HepG2 (cell line): ENCODE data around the gene PFN4. TPM values are rescaled to one million over a fixed set of nuclear protein-coding genes. Genes with fewer than 3 reads are reported as not detected.
A peak's percentile ranks its signal among the peaks of the same experiment; 100 is the strongest.

Experiments used
- FOXA3 ChIP-seq: IDR thresholded peaks from 2 replicates; pipeline ENCODE4 v1.6.1; 2016; ENCODE audit warnings: missing genetic modification reagents, missing compliant biosample characterization
- HNF4G ChIP-seq, 2 experiments: sonication (generic) in 1 of 2; formaldehyde crosslinking in 1 of 2; IDR thresholded peaks; 2 replicates each; pipeline versions ENCODE4 v1.4.0 to v1.6.1; 2011 to 2020; ENCODE audit warnings: borderline replicate concordance in 2 of 2, low read depth in 2 of 2, mild to moderate bottlenecking in 2 of 2, low read length in 1 of 2, missing genetic modification reagents in 1 of 2, moderate library complexity in 1 of 2
- MIXL1 ChIP-seq: IDR thresholded peaks from 2 replicates; pipeline ENCODE4 v1.6.1; 2016
- PCBP1 ChIP-seq: fragments of 200-400 bp; formaldehyde crosslinking; IDR thresholded peaks from 2 replicates; pipeline ENCODE4 v1.6.1; 2017; ENCODE audit warnings: mild to moderate bottlenecking, low read depth, low read length, borderline replicate concordance
- TSC22D2 ChIP-seq: sonication (generic); formaldehyde crosslinking; IDR thresholded peaks from 2 replicates; pipeline ENCODE4 v1.5.1; 2020; ENCODE audit warnings: missing genetic modification reagents, mild to moderate bottlenecking, borderline replicate concordance
- ZFP62 ChIP-seq: sonication (generic); formaldehyde crosslinking; IDR thresholded peaks from 2 replicates; pipeline ENCODE4 v1.4.0; 2020; ENCODE audit warnings: missing genetic modification reagents
- ZNF263 ChIP-seq: sonication (generic); formaldehyde crosslinking; IDR thresholded peaks from 2 replicates; pipeline ENCODE4 v1.4.0; 2020; ENCODE audit warnings: missing genetic modification reagents
- polyA plus RNA-seq, 8 experiments: library from polyadenylated mRNA; depleted of rRNA in 3 of 8; stranded (reverse) in 7 of 8; unstranded in 1 of 8; fragments of >200 nt; fragmentation: Illumina TruSeq in 4 of 8; extraction: Trizol in 4 of 8; gene quantifications; 2 replicates each; pipeline versions ENCODE4 v1.2.1 to v1.2.3, GENCODE V29; 2011 to 2016; ENCODE audit warnings: low read depth in 4 of 8, missing spikeins in 1 of 8, mixed read lengths in 1 of 8; ENCODE audit not compliant: insufficient read depth in 1 of 8
- total RNA-seq, 5 experiments: library from RNA; depleted of rRNA; stranded (reverse); fragments of >200 nt; fragmentation: Illumina TruSeq; extraction: Trizol; gene quantifications; 2 replicates each; pipeline ENCODE4 v1.2.3, GENCODE V29; 2016; ENCODE audit warnings: low read depth in 1 of 5
- TF ChIP-seq, protein P1 (sequence below): IDR thresholded peaks from 2 replicates; pipeline ENCODE4 v1.6.1; 2012; ENCODE audit warnings: low read depth, low read length, improper control_type of control experiment
- TF ChIP-seq, protein P2 (sequence below): sonication (generic); formaldehyde crosslinking; IDR thresholded peaks from 2 replicates; pipeline ENCODE4 v1.5.1; 2020; ENCODE audit warnings: mild to moderate bottlenecking, missing genetic modification reagents, borderline replicate concordance
- TF ChIP-seq, protein P3 (sequence below): sonication (generic); formaldehyde crosslinking; IDR thresholded peaks from 2 replicates; pipeline ENCODE4 v1.4.0; 2020; ENCODE audit warnings: mild to moderate bottlenecking, missing genetic modification reagents
- TF ChIP-seq, protein P4 (sequence below): sonication (generic); formaldehyde crosslinking; IDR thresholded peaks from 2 replicates; pipeline ENCODE4 v1.5.1; 2020; ENCODE audit warnings: mild to moderate bottlenecking, missing genetic modification reagents, borderline replicate concordance
- TF ChIP-seq, protein P5 (sequence below): sonication (generic); formaldehyde crosslinking; conservative IDR thresholded peaks from 2 replicates; pipeline ENCODE4 v1.4.0; 2020; ENCODE audit warnings: mild to moderate bottlenecking, missing genetic modification reagents, moderate library complexity

Gene PFN4
- total and polyA plus RNA-seq, 2 of the 13 experiments (the other 11 are each of a cell fraction or from before 2014, with no cell fraction given), result 0.12 to 0.20 TPM

DNA sequence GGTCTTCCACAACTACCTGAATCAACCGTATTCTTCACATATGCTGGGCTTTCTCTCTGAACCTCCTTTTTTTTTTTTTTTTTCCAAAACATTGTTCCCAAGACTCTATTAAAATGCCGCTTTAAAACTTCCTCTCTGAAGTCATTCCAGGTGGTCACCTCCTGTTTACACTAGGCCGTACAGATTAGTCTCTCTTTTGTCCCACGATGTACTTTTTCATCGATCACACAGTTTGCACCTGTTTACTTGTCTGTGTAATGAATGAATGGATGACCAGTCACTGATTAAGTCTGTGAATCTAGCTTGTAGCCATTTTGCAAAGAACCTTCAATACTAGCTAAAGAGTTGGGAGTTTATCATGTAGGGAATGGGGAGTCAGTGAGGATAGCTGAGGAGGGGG lies 35.0 kb upstream of the PFN4 start (continued):
- TF ChIP-seq, protein P1, sequence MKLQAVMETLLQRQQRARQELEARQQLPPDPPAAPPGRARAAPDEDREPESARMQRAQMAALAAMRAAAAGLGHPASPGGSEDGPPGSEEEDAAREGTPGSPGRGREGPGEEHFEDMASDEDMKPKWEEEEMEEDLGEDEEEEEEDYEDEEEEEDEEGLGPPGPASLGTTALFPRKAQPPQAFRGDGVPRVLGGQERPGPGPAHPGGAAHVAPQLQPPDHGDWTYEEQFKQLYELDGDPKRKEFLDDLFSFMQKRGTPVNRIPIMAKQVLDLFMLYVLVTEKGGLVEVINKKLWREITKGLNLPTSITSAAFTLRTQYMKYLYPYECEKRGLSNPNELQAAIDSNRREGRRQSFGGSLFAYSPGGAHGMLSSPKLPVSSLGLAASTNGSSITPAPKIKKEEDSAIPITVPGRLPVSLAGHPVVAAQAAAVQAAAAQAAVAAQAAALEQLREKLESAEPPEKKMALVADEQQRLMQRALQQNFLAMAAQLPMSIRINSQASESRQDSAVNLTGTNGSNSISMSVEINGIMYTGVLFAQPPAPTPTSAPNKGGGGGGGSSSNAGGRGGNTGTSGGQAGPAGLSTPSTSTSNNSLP, result no peak
- TF ChIP-seq TSC22D2 (CRISPR knock-in tag) (no peak), HNF4G (IDR thresholded peaks at IDR 0.05; ENCODE audit: borderline replicate concordance, low read depth, low read length) (no peak), HNF4G (CRISPR knock-in tag; IDR thresholded peaks at IDR 0.05; ENCODE audit: borderline replicate concordance, low read depth) (no peak), ZFP62 (CRISPR knock-in tag) (no peak), MIXL1 (CRISPR knock-in tag) (peak; percentile 84), ZNF263 (CRISPR knock-in tag) (no peak), PCBP1 (no peak), FOXA3 (CRISPR knock-in tag) (peak; percentile 92)
- TF ChIP-seq, protein P2, sequence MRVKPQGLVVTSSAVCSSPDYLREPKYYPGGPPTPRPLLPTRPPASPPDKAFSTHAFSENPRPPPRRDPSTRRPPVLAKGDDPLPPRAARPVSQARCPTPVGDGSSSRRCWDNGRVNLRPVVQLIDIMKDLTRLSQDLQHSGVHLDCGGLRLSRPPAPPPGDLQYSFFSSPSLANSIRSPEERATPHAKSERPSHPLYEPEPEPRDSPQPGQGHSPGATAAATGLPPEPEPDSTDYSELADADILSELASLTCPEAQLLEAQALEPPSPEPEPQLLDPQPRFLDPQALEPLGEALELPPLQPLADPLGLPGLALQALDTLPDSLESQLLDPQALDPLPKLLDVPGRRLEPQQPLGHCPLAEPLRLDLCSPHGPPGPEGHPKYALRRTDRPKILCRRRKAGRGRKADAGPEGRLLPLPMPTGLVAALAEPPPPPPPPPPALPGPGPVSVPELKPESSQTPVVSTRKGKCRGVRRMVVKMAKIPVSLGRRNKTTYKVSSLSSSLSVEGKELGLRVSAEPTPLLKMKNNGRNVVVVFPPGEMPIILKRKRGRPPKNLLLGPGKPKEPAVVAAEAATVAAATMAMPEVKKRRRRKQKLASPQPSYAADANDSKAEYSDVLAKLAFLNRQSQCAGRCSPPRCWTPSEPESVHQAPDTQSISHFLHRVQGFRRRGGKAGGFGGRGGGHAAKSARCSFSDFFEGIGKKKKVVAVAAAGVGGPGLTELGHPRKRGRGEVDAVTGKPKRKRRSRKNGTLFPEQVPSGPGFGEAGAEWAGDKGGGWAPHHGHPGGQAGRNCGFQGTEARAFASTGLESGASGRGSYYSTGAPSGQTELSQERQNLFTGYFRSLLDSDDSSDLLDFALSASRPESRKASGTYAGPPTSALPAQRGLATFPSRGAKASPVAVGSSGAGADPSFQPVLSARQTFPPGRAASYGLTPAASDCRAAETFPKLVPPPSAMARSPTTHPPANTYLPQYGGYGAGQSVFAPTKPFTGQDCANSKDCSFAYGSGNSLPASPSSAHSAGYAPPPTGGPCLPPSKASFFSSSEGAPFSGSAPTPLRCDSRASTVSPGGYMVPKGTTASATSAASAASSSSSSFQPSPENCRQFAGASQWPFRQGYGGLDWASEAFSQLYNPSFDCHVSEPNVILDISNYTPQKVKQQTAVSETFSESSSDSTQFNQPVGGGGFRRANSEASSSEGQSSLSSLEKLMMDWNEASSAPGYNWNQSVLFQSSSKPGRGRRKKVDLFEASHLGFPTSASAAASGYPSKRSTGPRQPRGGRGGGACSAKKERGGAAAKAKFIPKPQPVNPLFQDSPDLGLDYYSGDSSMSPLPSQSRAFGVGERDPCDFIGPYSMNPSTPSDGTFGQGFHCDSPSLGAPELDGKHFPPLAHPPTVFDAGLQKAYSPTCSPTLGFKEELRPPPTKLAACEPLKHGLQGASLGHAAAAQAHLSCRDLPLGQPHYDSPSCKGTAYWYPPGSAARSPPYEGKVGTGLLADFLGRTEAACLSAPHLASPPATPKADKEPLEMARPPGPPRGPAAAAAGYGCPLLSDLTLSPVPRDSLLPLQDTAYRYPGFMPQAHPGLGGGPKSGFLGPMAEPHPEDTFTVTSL (CRISPR knock-in tag), result peak; percentile 45; the same call in 1 of the 2 replicates
- TF ChIP-seq, protein P3, sequence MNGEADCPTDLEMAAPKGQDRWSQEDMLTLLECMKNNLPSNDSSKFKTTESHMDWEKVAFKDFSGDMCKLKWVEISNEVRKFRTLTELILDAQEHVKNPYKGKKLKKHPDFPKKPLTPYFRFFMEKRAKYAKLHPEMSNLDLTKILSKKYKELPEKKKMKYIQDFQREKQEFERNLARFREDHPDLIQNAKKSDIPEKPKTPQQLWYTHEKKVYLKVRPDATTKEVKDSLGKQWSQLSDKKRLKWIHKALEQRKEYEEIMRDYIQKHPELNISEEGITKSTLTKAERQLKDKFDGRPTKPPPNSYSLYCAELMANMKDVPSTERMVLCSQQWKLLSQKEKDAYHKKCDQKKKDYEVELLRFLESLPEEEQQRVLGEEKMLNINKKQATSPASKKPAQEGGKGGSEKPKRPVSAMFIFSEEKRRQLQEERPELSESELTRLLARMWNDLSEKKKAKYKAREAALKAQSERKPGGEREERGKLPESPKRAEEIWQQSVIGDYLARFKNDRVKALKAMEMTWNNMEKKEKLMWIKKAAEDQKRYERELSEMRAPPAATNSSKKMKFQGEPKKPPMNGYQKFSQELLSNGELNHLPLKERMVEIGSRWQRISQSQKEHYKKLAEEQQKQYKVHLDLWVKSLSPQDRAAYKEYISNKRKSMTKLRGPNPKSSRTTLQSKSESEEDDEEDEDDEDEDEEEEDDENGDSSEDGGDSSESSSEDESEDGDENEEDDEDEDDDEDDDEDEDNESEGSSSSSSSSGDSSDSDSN (CRISPR knock-in tag), result no peak
- TF ChIP-seq, protein P4, sequence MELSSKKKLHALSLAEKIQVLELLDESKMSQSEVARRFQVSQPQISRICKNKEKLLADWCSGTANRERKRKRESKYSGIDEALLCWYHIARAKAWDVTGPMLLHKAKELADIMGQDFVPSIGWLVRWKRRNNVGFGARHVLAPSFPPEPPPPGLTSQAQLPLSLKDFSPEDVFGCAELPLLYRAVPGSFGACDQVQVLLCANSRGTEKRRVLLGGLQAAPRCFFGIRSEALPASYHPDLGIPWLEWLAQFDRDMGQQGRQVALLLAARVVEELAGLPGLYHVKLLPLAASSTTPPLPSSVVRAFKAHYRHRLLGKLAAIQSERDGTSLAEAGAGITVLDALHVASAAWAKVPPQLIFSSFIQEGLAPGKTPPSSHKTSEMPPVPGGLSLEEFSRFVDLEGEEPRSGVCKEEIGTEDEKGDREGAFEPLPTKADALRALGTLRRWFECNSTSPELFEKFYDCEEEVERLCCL (CRISPR knock-in tag), result no peak
- TF ChIP-seq, protein P5, sequence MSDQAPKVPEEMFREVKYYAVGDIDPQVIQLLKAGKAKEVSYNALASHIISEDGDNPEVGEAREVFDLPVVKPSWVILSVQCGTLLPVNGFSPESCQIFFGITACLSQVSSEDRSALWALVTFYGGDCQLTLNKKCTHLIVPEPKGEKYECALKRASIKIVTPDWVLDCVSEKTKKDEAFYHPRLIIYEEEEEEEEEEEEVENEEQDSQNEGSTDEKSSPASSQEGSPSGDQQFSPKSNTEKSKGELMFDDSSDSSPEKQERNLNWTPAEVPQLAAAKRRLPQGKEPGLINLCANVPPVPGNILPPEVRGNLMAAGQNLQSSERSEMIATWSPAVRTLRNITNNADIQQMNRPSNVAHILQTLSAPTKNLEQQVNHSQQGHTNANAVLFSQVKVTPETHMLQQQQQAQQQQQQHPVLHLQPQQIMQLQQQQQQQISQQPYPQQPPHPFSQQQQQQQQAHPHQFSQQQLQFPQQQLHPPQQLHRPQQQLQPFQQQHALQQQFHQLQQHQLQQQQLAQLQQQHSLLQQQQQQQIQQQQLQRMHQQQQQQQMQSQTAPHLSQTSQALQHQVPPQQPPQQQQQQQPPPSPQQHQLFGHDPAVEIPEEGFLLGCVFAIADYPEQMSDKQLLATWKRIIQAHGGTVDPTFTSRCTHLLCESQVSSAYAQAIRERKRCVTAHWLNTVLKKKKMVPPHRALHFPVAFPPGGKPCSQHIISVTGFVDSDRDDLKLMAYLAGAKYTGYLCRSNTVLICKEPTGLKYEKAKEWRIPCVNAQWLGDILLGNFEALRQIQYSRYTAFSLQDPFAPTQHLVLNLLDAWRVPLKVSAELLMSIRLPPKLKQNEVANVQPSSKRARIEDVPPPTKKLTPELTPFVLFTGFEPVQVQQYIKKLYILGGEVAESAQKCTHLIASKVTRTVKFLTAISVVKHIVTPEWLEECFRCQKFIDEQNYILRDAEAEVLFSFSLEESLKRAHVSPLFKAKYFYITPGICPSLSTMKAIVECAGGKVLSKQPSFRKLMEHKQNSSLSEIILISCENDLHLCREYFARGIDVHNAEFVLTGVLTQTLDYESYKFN, result 0 out of 2 replicates have a peak, but pooled peaks have one; percentile 23
